Lower leg skin (tissue), 4 donors: Measurements from ENCODE around the gene KLHL2. TPM values are rescaled to one million over a fixed set of nuclear protein-coding genes. Genes with fewer than 3 reads are reported as not detected.

Experiments used
- DNase-seq, 2 donors: peaks; one replicate each; pipeline ENCODE4 v3.0.0-alpha.2; 2019; ENCODE audit warnings: low spot score in 2 of 2
- H3K4me3 ChIP-seq: fragments of 200-600 bp; sonication (generic); 2 replicates; pipeline ENCODE4 v1.5.1; 2017; ENCODE audit warnings: mild to moderate bottlenecking, low read depth; ENCODE audit not compliant: poor library complexity, severe bottlenecking
- CTCF ChIP-seq, 3 donors: fragments of 450-650 bp; IDR thresholded peaks; one replicate each; pipeline ENCODE4 v1.5.1; 2016; ENCODE audit warnings: antibody characterized with exemption in 3 of 3, mild to moderate bottlenecking in 3 of 3, moderate library complexity in 2 of 3
- POLR2A ChIP-seq, 2 donors: fragments of 450-650 bp; IDR thresholded peaks; one replicate each; pipeline ENCODE4 v1.6.1; 2016 to 2017; ENCODE audit warnings: antibody characterized with exemption in 2 of 2, mild to moderate bottlenecking in 1 of 2, moderate library complexity in 1 of 2
- WGBS, 2 donors: methylation state at CpG; one replicate each; pipeline ENCODE4 v1.1.5; 2018; 5-methylcytosine and 5-hydroxymethylcytosine counted together
- intact Hi-C: fragments of 100-400 bp; cut with DNase I; formaldehyde crosslinking; loops from one replicate; pipeline ENCODE4 v1.15.0; 2023; ENCODE audit warnings: low total_unique reads
- total RNA-seq, 4 donors: library from RNA; depleted of rRNA; stranded (reverse); fragments of >200 nt; gene quantifications; one replicate each; pipeline ENCODE4 v1.1.0, GENCODE V29; 2016

The KLHL2 gene
- total RNA-seq, 4 donors from 2014 or later: 15.1 to 15.9 (median 15.7) TPM

DNA sequence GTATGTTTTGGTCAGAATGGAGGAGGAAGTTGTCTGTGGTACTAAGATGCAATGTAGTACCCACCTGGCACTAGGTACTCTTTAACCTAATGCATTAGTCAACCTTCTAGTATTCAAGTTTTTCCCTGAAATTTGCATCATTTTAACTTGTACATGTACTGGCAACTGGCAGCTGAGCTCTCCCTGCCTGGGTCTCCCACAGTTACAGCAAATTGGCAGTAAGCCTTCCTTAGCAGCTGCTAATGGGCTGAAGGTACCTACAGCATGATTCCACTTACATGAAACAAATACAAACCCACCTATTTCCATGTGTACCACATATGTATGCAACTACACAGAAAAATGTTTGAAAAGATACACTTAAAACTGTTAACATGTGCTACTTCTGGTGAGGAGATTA is 8.1 kb upstream of the KLHL2 start:
- H3K4me3 ChIP-seq: no peak overlapping the region
- intact Hi-C loops: no loop called here
- no peak for TF ChIP-seq CTCF (IDR thresholded peaks at IDR 0.05)
- no peak for TF ChIP-seq POLR2A (IDR thresholded peaks at IDR 0.05)
- no peak for DNase-seq

DNA sequence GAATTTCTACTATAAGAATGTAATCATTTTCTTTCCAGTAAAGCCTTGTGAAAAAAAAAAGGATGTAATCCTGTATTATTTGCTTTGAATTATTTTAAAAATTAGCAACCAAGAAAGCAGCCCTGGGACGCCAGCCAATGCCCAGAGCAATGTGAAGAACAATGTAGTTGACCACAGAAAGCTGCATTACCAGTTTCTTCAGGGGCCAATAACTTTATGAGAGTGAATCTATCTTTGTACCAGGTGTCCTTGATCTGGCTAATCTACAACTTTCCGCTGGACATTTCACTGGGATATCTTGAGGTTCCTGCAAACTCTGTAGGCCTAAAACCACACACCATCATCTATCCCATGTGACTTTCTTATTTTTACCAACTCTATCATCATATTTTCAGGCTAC is 7.6 kb upstream of the KLHL2 start:
- 81 to 90% methylated on average over 2 of the region's 2 CpGs for WGBS, 2 donors
- DNase-seq: no peak
- intact Hi-C loops: loop anchor here (10.0 kb wide), 1 partner anchor 125 kb away; the partner anchor contains the start of gene MSMO1
- no peak overlapping the region for H3K4me3 ChIP-seq
- TF ChIP-seq CTCF (IDR thresholded peaks at IDR 0.05) (no peak), POLR2A (IDR thresholded peaks at IDR 0.05) (no peak)

GRCh38 chr4:165201806-165202205 is 5.6 kb upstream of the KLHL2 start:
- intact Hi-C loops: loop anchor here (10.0 kb wide), 1 partner anchor 123 kb away; the partner anchor contains the start of gene MSMO1
- TF ChIP-seq CTCF (IDR thresholded peaks at IDR 0.05): no peak
- no peak for TF ChIP-seq POLR2A (IDR thresholded peaks at IDR 0.05)
- 63 to 65% methylated on average over 1 of the region's 1 CpG for WGBS, 2 donors
- no peak overlapping the region for H3K4me3 ChIP-seq
- no peak for DNase-seq

GRCh38 chr4:165203541-165204461 is 3.6 kb upstream of the KLHL2 start:
- H3K4me3 ChIP-seq: no peak overlapping the region
- DNase-seq: no peak
- TF ChIP-seq POLR2A (IDR thresholded peaks at IDR 0.05) (no peak), CTCF (IDR thresholded peaks at IDR 0.05) (no peak)
- intact Hi-C loops: loop anchor here (10.0 kb wide), 1 partner anchor 121 kb away; the partner anchor contains the start of gene MSMO1
- 69 to 73% methylated on average over 8 of the region's 8 CpGs for WGBS, 2 donors

GRCh38 chr4:165204462-165204830 is 2.9 kb upstream of the KLHL2 start:
- TF ChIP-seq CTCF (IDR thresholded peaks at IDR 0.05): no peak
- no peak for TF ChIP-seq POLR2A (IDR thresholded peaks at IDR 0.05)
- no peak overlapping the region for H3K4me3 ChIP-seq
- intact Hi-C loops: loop anchor here (10.0 kb wide), 1 partner anchor 120 kb away; the partner anchor contains the start of gene MSMO1
- DNase-seq: no peak
- WGBS, 2 donors: 84 to 88% methylated on average over 3 of the region's 3 CpGs
